Neuronal stem cell (in vitro differentiated cells): Measurements from ENCODE around the gene FAM3B.

Experiments
- DNase-seq: peaks from one replicate; pipeline ENCODE4 v3.0.0-alpha.2; 2013; ENCODE audit warnings: low spot score
- H2AFZ ChIP-seq: one replicate; pipeline ENCODE4 v1.6.1; 2013; ENCODE audit warnings: mild to moderate bottlenecking, low read length, inconsistent platforms
- H2AK5ac ChIP-seq: 2 replicates; pipeline ENCODE4 v1.6.1; 2013; ENCODE audit warnings: low read depth, mild to moderate bottlenecking, inconsistent platforms, low read length, moderate library complexity, mixed read lengths
- H2BK120ac ChIP-seq: 2 replicates; pipeline ENCODE4 v1.6.1; 2013; ENCODE audit warnings: low read depth, mild to moderate bottlenecking, inconsistent platforms, low read length, moderate library complexity, mixed read lengths
- H2BK12ac ChIP-seq: one replicate; pipeline ENCODE4 v1.6.1; 2013; ENCODE audit warnings: low read length, inconsistent platforms
- H2BK15ac ChIP-seq: 2 replicates; pipeline ENCODE4 v1.6.1; 2013; ENCODE audit warnings: mild to moderate bottlenecking, low read length, inconsistent platforms, mixed read lengths
- H2BK5ac ChIP-seq: one replicate; pipeline ENCODE4 v1.6.1; 2013; ENCODE audit warnings: inconsistent platforms, mild to moderate bottlenecking, low read length, moderate library complexity
- H3K14ac ChIP-seq: one replicate; pipeline ENCODE4 v1.6.1; 2013; ENCODE audit warnings: low read length, inconsistent platforms
- H3K18ac ChIP-seq: 2 replicates; pipeline ENCODE4 v1.6.1; 2013; ENCODE audit warnings: low read length, inconsistent platforms
- H3K23ac ChIP-seq: 2 replicates; pipeline ENCODE4 v1.6.1; 2013; ENCODE audit warnings: low read depth, mild to moderate bottlenecking, mixed read lengths, low read length, inconsistent platforms; ENCODE audit not compliant: poor library complexity
- H3K27ac ChIP-seq: replicated peaks from 3 replicates; pipeline ENCODE4 v1.5.1; 2013; ENCODE audit warnings: low read length, inconsistent platforms
- H3K27me3 ChIP-seq, 3 experiments: 2 replicates each; pipeline ENCODE4 v1.6.1; 2013; ENCODE audit warnings: low read length in 3 of 3, mild to moderate bottlenecking in 2 of 3, inconsistent platforms in 1 of 3, low read depth in 1 of 3, mixed read lengths in 1 of 3, moderate library complexity in 1 of 3; ENCODE audit not compliant: control insufficient read depth in 3 of 3, insufficient read depth in 3 of 3
- H3K36me3 ChIP-seq, 2 donors: replicated peaks in 1 of 2; 2 replicates each; pipeline ENCODE4 v1.6.1; 2013; ENCODE audit warnings: low read length in 2 of 2; ENCODE audit not compliant: control insufficient read depth in 2 of 2, insufficient read depth in 2 of 2
- H3K4ac ChIP-seq: 2 replicates; pipeline ENCODE4 v1.6.1; 2013; ENCODE audit warnings: inconsistent platforms, mild to moderate bottlenecking, low read length, moderate library complexity
- H3K4me1 ChIP-seq, 2 donors: 1 replicate in 1 of 2; 2 replicates in 1 of 2; pipeline ENCODE4 v1.6.1; 2013; ENCODE audit warnings: low read length in 2 of 2, low read depth in 1 of 2; ENCODE audit not compliant: control insufficient read depth in 2 of 2, insufficient read depth in 1 of 2
- H3K4me2 ChIP-seq: one replicate; pipeline ENCODE4 v1.6.1; 2013; ENCODE audit warnings: mild to moderate bottlenecking, low read length, inconsistent platforms; ENCODE audit not compliant: insufficient read depth, poor library complexity, severe bottlenecking
- H3K4me3 ChIP-seq, 2 donors: 2 replicates each; pipeline ENCODE4 v1.5.1; 2013; ENCODE audit warnings: low read length in 2 of 2, mild to moderate bottlenecking in 2 of 2, inconsistent platforms in 1 of 2, moderate library complexity in 1 of 2
- H3K79me1 ChIP-seq: one replicate; pipeline ENCODE4 v1.6.1; 2013; ENCODE audit warnings: low read depth, mild to moderate bottlenecking, inconsistent platforms, low read length, moderate library complexity
- H3K9ac ChIP-seq: one replicate; pipeline ENCODE4 v1.6.1; 2013; ENCODE audit warnings: mild to moderate bottlenecking, low read depth, low read length, inconsistent platforms; ENCODE audit not compliant: poor library complexity
- H3K9me3 ChIP-seq, 2 donors: replicated peaks in 1 of 2; 2 replicates each; pipeline versions ENCODE3 to v1.6.1; 2013; ENCODE audit warnings: low read length in 2 of 2, mild to moderate bottlenecking in 2 of 2, inconsistent platforms in 1 of 2, low read depth in 1 of 2, mixed read lengths in 1 of 2, moderate library complexity in 1 of 2; ENCODE audit not compliant: control insufficient read depth in 2 of 2, insufficient read depth in 1 of 2
- H4K8ac ChIP-seq: one replicate; pipeline ENCODE4 v1.6.1; 2013; ENCODE audit warnings: low read depth, mild to moderate bottlenecking, inconsistent platforms, low read length, moderate library complexity
- H4K91ac ChIP-seq: one replicate; pipeline ENCODE4 v1.6.1; 2013; ENCODE audit warnings: low read length, low read depth, mild to moderate bottlenecking, inconsistent platforms; ENCODE audit not compliant: poor library complexity
- WGBS, 2 donors: extraction: QIAGEN DNeasy Blood & Tissue Kit; methylation state at CpG; one replicate each; pipeline ENCODE4 v1.1.7; 2013; ENCODE audit warnings: missing lambda C conversion rate in 2 of 2, mixed read lengths in 1 of 2; ENCODE audit not compliant: insufficient read length in 2 of 2, insufficient replicate concordance in 1 of 2; ENCODE audit errors: extremely low coverage in 2 of 2; 5-methylcytosine and 5-hydroxymethylcytosine counted together

FAM3B gene

DNA sequence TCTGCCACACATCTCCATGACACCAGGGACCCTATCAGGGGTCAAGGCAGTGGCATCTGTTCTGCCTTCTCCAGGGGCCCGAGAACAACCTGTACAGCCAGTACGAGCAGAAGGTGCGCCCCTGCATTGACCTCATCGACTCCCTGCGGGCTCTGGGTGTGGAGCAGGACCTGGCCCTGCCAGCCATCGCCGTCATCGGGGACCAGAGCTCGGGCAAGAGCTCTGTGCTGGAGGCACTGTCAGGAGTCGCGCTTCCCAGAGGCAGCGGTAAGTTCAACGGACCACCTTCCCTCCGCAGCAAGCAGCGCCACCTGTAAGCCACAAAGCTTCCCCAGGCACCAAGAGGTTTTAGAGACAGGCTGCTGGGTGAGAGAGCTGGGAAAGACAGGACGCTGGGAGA lies 61.1 kb downstream of the FAM3B start:
- Histone ChIP-seq H3K9ac (no peak overlapping the region), H3K9me3 (peaks cover 0 to 6% of the 10 kb centered on the region in 2 donors), H2BK12ac (no peak overlapping the region), H2AFZ (no peak overlapping the region), H3K79me1 (no peaks in the 10 kb centered on the region), H4K8ac (no peak overlapping the region), H3K18ac (no peak overlapping the region), H2BK5ac (no peak overlapping the region), H3K4me2 (no peak overlapping the region), H3K14ac (peak overlapping the region; percentile 65), H2BK120ac (no peak overlapping the region), H3K27ac (no peak overlapping the region), H2AK5ac (peak overlapping the region; percentile 29), H3K4me3 (no peak overlapping the region), H3K36me3 (no peaks in the 10 kb centered on the region), H3K4me1 (peaks cover 0 to 7% of the 10 kb centered on the region in 2 donors), H4K91ac (no peak overlapping the region), H3K27me3 (no peaks in the 10 kb centered on the region), H3K4ac (no peak overlapping the region), H3K23ac (peak overlapping the region; percentile 34), H2BK15ac (no peak overlapping the region)
- DNase-seq, result no peak
- WGBS, 2 donors, result no CpG with 5 or more reads among the region's 16 CpGs

DNA sequence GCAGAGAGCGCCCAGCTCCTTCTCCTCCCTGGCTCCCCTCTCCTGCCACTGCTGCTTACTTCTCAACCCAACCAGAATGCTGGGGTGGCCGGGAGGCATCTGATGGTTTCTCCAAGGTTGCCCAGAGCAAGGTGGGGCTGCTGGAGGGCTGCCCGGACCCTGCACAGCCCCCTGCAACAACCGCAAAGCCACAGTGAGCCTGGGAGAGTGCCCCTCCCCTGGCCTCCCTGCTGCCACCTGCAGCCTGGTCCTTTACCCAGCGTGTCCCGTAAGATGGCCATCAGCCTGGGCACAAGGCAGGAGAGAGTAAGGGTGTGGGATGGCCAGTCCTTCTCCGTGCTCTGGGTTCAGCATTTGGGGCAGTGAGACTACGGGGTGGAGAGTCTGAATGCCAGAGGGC lies 62.2 kb downstream of the FAM3B start:
- H3K79me1 ChIP-seq, result no peaks in the 10 kb centered on the region
- H3K36me3 ChIP-seq, result no peaks in the 10 kb centered on the region
- H3K4me1 ChIP-seq, result peaks cover 0 to 7% of the 10 kb centered on the region in 2 donors
- H3K4ac ChIP-seq, result no peak overlapping the region
- H2BK5ac ChIP-seq, result no peak overlapping the region
- no peak overlapping the region for H4K91ac ChIP-seq
- H3K23ac ChIP-seq, result no peak overlapping the region
- H3K4me3 ChIP-seq, result no peak overlapping the region
- no CpG with 5 or more reads among the region's 8 CpGs for WGBS, 2 donors
- no peak for DNase-seq
- no peak overlapping the region for H4K8ac ChIP-seq
- peak overlapping the region; percentile 81 for H3K9ac ChIP-seq
- peak overlapping the region; percentile 72 for H2AK5ac ChIP-seq
- no peak overlapping the region for H2AFZ ChIP-seq
- peak overlapping the region; percentile 11 for H2BK15ac ChIP-seq
- no peak overlapping the region for H2BK120ac ChIP-seq
- no peak overlapping the region for H3K14ac ChIP-seq
- H3K9me3 ChIP-seq, result peaks cover 0 to 6% of the 10 kb centered on the region in 2 donors
- no peak overlapping the region for H3K27ac ChIP-seq
- H3K4me2 ChIP-seq, result no peak overlapping the region
- H2BK12ac ChIP-seq, result no peak overlapping the region
- H3K18ac ChIP-seq, result peak overlapping the region; percentile 44
- H3K27me3 ChIP-seq, result no peaks in the 10 kb centered on the region

DNA sequence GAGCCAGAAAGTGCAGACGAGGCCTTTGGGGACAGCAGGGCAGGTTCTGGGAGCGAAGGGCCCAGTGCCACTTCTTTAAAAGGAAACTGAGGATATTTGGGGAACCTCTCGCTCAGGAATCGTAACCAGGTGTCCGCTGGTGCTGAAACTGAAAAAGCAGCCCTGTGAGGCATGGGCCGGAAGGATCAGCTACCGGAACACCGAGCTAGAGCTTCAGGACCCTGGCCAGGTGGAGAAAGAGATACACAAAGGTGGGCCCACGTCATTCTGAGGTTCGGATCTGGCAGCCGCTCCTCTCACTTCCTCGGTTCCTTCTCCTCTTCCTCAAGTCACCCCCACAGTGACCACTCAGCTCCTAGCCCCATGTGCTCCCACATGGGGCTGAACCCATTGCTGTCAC lies 63.3 kb downstream of the FAM3B start:
- H3K27ac ChIP-seq, result no peak overlapping the region
- H3K18ac ChIP-seq, result peak overlapping the region; percentile 59
- no peak overlapping the region for H4K8ac ChIP-seq
- H2BK15ac ChIP-seq, result no peak overlapping the region
- H3K27me3 ChIP-seq, result no peaks in the 10 kb centered on the region
- H3K14ac ChIP-seq, result no peak overlapping the region
- no peak overlapping the region for H2BK5ac ChIP-seq
- H3K4ac ChIP-seq, result no peak overlapping the region
- H3K4me2 ChIP-seq, result no peak overlapping the region
- peaks cover 0 to 6% of the 10 kb centered on the region in 2 donors for H3K9me3 ChIP-seq
- no peaks in the 10 kb centered on the region for H3K79me1 ChIP-seq
- no peak overlapping the region for H4K91ac ChIP-seq
- peaks cover 0 to 7% of the 10 kb centered on the region in 2 donors for H3K4me1 ChIP-seq
- H2AK5ac ChIP-seq, result peak overlapping the region; percentile 49
- H3K9ac ChIP-seq, result no peak overlapping the region
- H2AFZ ChIP-seq, result no peak overlapping the region
- H3K4me3 ChIP-seq, result no peak overlapping the region
- no peak overlapping the region for H2BK120ac ChIP-seq
- peak overlapping the region; percentile 47 for H3K23ac ChIP-seq
- DNase-seq, result no peak
- no CpG with 5 or more reads among the region's 12 CpGs for WGBS, 2 donors
- H2BK12ac ChIP-seq, result no peak overlapping the region
- no peaks in the 10 kb centered on the region for H3K36me3 ChIP-seq

DNA sequence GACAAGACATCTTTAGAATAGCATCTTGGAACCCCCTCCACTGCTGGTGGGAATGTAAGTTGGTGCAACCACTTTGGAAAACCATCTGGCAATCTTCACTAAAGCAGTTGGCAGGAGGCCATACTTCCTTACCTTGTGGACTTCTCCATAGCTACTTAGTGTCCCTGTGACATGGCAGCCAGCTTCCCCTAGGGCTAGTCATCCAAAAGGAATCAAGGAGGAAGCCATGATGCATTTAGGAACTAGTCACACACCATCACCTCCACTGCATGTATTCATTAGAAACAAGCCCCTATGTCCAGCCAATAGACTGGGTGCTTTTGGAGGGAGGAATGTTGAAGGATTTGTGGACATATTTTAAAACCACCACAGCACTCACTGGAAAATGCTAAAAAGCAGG lies 65.1 kb downstream of the FAM3B start:
- Histone ChIP-seq H3K27ac (no peak overlapping the region), H3K4me3 (no peak overlapping the region)

More for the DNA sequence above, 65.1 kb downstream of the FAM3B start:
- no peaks in the 10 kb centered on the region for H3K27me3 ChIP-seq
- H2AK5ac ChIP-seq, result no peak overlapping the region
- DNase-seq, result no peak
- H3K9me3 ChIP-seq, result peaks cover 0 to 6% of the 10 kb centered on the region in 2 donors
- no peaks in the 10 kb centered on the region for H3K79me1 ChIP-seq
- no peak overlapping the region for H3K14ac ChIP-seq
- no peak overlapping the region for H3K9ac ChIP-seq
- H2BK5ac ChIP-seq, result no peak overlapping the region
- H3K4me1 ChIP-seq, result peaks cover 0 to 3% of the 10 kb centered on the region in 2 donors
- no peak overlapping the region for H2AFZ ChIP-seq
- no peak overlapping the region for H4K8ac ChIP-seq
- H3K4ac ChIP-seq, result no peak overlapping the region
- H2BK120ac ChIP-seq, result no peak overlapping the region
- H3K18ac ChIP-seq, result no peak overlapping the region
- H3K4me2 ChIP-seq, result no peak overlapping the region
- no peaks in the 10 kb centered on the region for H3K36me3 ChIP-seq
- no peak overlapping the region for H3K23ac ChIP-seq
- no peak overlapping the region for H4K91ac ChIP-seq
- no peak overlapping the region for H2BK15ac ChIP-seq
- no peak overlapping the region for H2BK12ac ChIP-seq
